ENCODE results near the gene STAG2.
"Not testable (repeated sequence)": the region's sequence is repeated elsewhere in the genome, so short reads cannot be mapped to it uniquely, and the experiment has no call there.

STAG2 gene

GRCh38 chrX:124125471-124125870 is 164.0 kb downstream of the STAG2 start:
- TF ChIP-seq CTCF (IDR thresholded peaks at IDR 0.05; ENCODE audit: low read length): no peak
- no peak for TF ChIP-seq EZH2 (optimal IDR thresholded peaks at IDR 0.05; ENCODE audit: low read depth, low read length)
- no peak for TF ChIP-seq EZH2phosphoT487 (IDR thresholded peaks at IDR 0.05; ENCODE audit: low read length)
- no peaks in the 10 kb centered on the region for H3K9me2 ChIP-seq (replicated peaks; ENCODE audit: insufficient read depth, low read length)
- H3K4me1 ChIP-seq (ENCODE audit: low read length): no peaks in the 10 kb centered on the region
- no peak overlapping the region for H2AFZ ChIP-seq (ENCODE audit: low read length)
- H3F3A ChIP-seq (ENCODE audit: insufficient read depth, low read length): no peaks in the 10 kb centered on the region
- no peaks in the 10 kb centered on the region for H3K9me3 ChIP-seq (replicated peaks; ENCODE audit: insufficient read depth, low read length)
- no peak overlapping the region for H3K4me2 ChIP-seq (ENCODE audit: low read depth, low read length)
- no peaks in the 10 kb centered on the region for H3K79me2 ChIP-seq (ENCODE audit: low read length)
- H3K36me3 ChIP-seq (replicated peaks; ENCODE audit: insufficient read depth, low read length): no peaks in the 10 kb centered on the region
- H3K4me3 ChIP-seq (ENCODE audit: low read length): no peak overlapping the region
- no peak for DNase-seq
- no peak overlapping the region for H3K9ac ChIP-seq (ENCODE audit: low read length)
- H3K27ac ChIP-seq (ENCODE audit: low read length): no peak overlapping the region
- no peaks in the 10 kb centered on the region for H4K20me1 ChIP-seq (ENCODE audit: insufficient read depth, low read length)
- H3K27me3 ChIP-seq (replicated peaks; ENCODE audit: insufficient read depth, low read length): no peaks in the 10 kb centered on the region

GRCh38 chrX:124127496-124127895 is 166.0 kb downstream of the STAG2 start:
- H3K9ac ChIP-seq (ENCODE audit: low read length): no peak overlapping the region
- no peaks in the 10 kb centered on the region for H3K27me3 ChIP-seq (replicated peaks; ENCODE audit: insufficient read depth, low read length)
- no peak for DNase-seq
- no peaks in the 10 kb centered on the region for H3K36me3 ChIP-seq (replicated peaks; ENCODE audit: insufficient read depth, low read length)
- H4K20me1 ChIP-seq (ENCODE audit: insufficient read depth, low read length): no peaks in the 10 kb centered on the region
- no peak overlapping the region for H2AFZ ChIP-seq (ENCODE audit: low read length)
- H3K4me1 ChIP-seq (ENCODE audit: low read length): no peaks in the 10 kb centered on the region
- H3K4me3 ChIP-seq (ENCODE audit: low read length): no peak overlapping the region
- H3K27ac ChIP-seq (ENCODE audit: low read length): no peak overlapping the region
- H3K4me2 ChIP-seq (ENCODE audit: low read depth, low read length): no peak overlapping the region
- no peak for TF ChIP-seq CTCF (IDR thresholded peaks at IDR 0.05; ENCODE audit: low read length)
- no peak for TF ChIP-seq EZH2 (optimal IDR thresholded peaks at IDR 0.05; ENCODE audit: low read depth, low read length)
- no peak for TF ChIP-seq EZH2phosphoT487 (IDR thresholded peaks at IDR 0.05; ENCODE audit: low read length)
- H3K9me2 ChIP-seq (replicated peaks; ENCODE audit: insufficient read depth, low read length): no peaks in the 10 kb centered on the region
- no peaks in the 10 kb centered on the region for H3K9me3 ChIP-seq (replicated peaks; ENCODE audit: insufficient read depth, low read length)
- no peaks in the 10 kb centered on the region for H3F3A ChIP-seq (ENCODE audit: insufficient read depth, low read length)
- no peaks in the 10 kb centered on the region for H3K79me2 ChIP-seq (ENCODE audit: low read length)

DNA sequence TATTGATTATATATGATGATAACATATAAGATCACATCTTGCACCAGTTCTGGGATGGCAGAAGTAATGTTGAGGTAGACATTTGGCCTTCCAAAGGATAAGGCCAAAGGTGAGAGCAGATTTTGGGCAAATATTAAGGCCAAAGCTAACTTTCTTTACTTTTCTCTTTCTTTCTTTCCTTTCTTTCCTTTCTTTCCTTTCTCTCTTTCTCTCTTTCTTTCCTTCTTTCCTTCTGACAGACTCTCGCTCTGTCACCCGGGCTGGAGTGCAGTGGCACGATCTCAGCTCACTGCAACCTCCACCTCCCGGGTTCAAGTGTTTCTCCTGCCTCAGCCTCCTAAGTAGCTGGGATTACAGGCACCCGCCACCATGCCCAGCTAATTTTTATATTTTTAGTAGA is 170.9 kb downstream of the STAG2 start:
- not testable (repeated sequence) for H3K4me3 ChIP-seq (ENCODE audit: low read length); DNase-seq; H3K4me2 ChIP-seq (ENCODE audit: low read depth, low read length); H3K4me1 ChIP-seq (ENCODE audit: low read length); H3K79me2 ChIP-seq (ENCODE audit: low read length); H3K27ac ChIP-seq (ENCODE audit: low read length); H2AFZ ChIP-seq (ENCODE audit: low read length); H3F3A ChIP-seq (ENCODE audit: insufficient read depth, low read length); H4K20me1 ChIP-seq (ENCODE audit: insufficient read depth, low read length); H3K9me3 ChIP-seq (replicated peaks; ENCODE audit: insufficient read depth, low read length); H3K9ac ChIP-seq (ENCODE audit: low read length); H3K27me3 ChIP-seq (replicated peaks; ENCODE audit: insufficient read depth, low read length); H3K36me3 ChIP-seq (replicated peaks; ENCODE audit: insufficient read depth, low read length); H3K9me2 ChIP-seq (replicated peaks; ENCODE audit: insufficient read depth, low read length)

GRCh38 chrX:124145749-124146148 is 184.2 kb downstream of the STAG2 start:
- TF ChIP-seq EZH2 (optimal IDR thresholded peaks at IDR 0.05; ENCODE audit: low read depth, low read length) (no peak), EZH2phosphoT487 (IDR thresholded peaks at IDR 0.05; ENCODE audit: low read length) (no peak), CTCF (IDR thresholded peaks at IDR 0.05; ENCODE audit: low read length) (no peak)
- Histone ChIP-seq H3K9ac (ENCODE audit: low read length) (no peak overlapping the region), H3K36me3 (replicated peaks; ENCODE audit: insufficient read depth, low read length) (no peaks in the 10 kb centered on the region), H3F3A (ENCODE audit: insufficient read depth, low read length) (no peaks in the 10 kb centered on the region), H3K79me2 (ENCODE audit: low read length) (no peaks in the 10 kb centered on the region), H3K27ac (ENCODE audit: low read length) (no peak overlapping the region), H3K4me1 (ENCODE audit: low read length) (no peaks in the 10 kb centered on the region), H2AFZ (ENCODE audit: low read length) (no peak overlapping the region), H3K9me3 (replicated peaks; ENCODE audit: insufficient read depth, low read length) (no peaks in the 10 kb centered on the region), H4K20me1 (ENCODE audit: insufficient read depth, low read length) (no peaks in the 10 kb centered on the region), H3K9me2 (replicated peaks; ENCODE audit: insufficient read depth, low read length) (no peaks in the 10 kb centered on the region), H3K27me3 (replicated peaks; ENCODE audit: insufficient read depth, low read length) (no peaks in the 10 kb centered on the region), H3K4me2 (ENCODE audit: low read depth, low read length) (no peak overlapping the region), H3K4me3 (ENCODE audit: low read length) (no peak overlapping the region)
- DNase-seq: no peak
